GM18520 (cell line): ENCODE results near the gene FGFBP3.

Experiments used
- ATAC-seq: cut with Tn5 transposase; IDR thresholded peaks from one replicate; pipeline ENCODE4 v1.9.1; 2021; ENCODE audit not compliant: unreplicated experiment

FGFBP3 gene

DNA sequence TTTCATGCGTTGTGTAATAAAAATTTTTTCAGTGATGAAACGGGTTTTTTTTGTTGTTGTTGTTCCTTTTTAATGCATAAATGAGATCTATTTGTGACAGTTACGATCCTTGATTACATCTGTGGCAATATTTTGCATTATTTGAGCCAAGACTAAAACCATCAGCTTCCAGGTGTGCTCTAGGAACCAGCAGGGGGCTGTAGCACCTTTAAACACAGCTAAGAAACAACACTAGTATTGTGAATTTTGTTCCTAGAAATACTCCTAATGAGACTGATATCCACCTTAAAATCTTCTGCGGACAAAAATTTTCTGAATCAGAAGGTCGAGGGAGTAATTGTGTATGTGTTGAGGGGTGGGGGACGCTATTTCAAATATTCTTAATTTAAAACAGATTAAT, 52.6 kb downstream of the FGFBP3 start:
- ATAC-seq: no peak
